CD4-positive, alpha-beta T cell (primary cell): Measurements from ENCODE around the gene PI4K2B. TPM values are rescaled to one million over a fixed set of nuclear protein-coding genes. Genes with fewer than 3 reads are reported as not detected.
"Not testable (repeated sequence)": the region's sequence is repeated elsewhere in the genome, so short reads cannot be mapped to it uniquely, and the experiment has no call there.

Source experiments
- ATAC-seq: fragments of 200-7000 bp; cut with Tn5 transposase; one replicate; pipeline ENCODE4 v1.10.0; 2022; ENCODE audit warnings: mild to moderate bottlenecking; ENCODE audit not compliant: poor library complexity
- CTCF ChIA-PET: fragments of 350-600 bp; sonication (Branson Sonifier 250); formaldehyde crosslinking; loops from one replicate; lab custom pipeline; 2021; ENCODE audit warnings: antibody characterized with exemption, inconsistent platforms; lab: Charles Lee
- POLR2A ChIA-PET: fragments of 350-600 bp; sonication (Branson Sonifier 250); formaldehyde crosslinking; loops from one replicate; lab custom pipeline; 2021; ENCODE audit warnings: antibody characterized with exemption, inconsistent platforms; lab: Charles Lee
- DNase-seq, 14 experiments: peaks; one replicate each; pipeline ENCODE4 v3.0.0-alpha.2; 2013 to 2020; ENCODE audit warnings: mixed read lengths in 2 of 14
- H3K27ac ChIP-seq, 2 donors: one replicate each; pipeline versions ENCODE4 v1.5.1 to v1.7.0; 2013; ENCODE audit warnings: low read length in 2 of 2, low read depth in 1 of 2, mild to moderate bottlenecking in 1 of 2
- H3K27me3 ChIP-seq, 2 experiments: 1 replicate in 1 of 2; 2 replicates in 1 of 2; pipeline versions ENCODE4 v1.6.1 to v1.7.0; 2013; ENCODE audit warnings: low read length in 2 of 2, control low read depth in 1 of 2, mild to moderate bottlenecking in 1 of 2, moderate library complexity in 1 of 2; ENCODE audit not compliant: insufficient read depth in 2 of 2, control insufficient read depth in 1 of 2
- H3K36me3 ChIP-seq: one replicate; pipeline ENCODE4 v1.6.1; 2013; ENCODE audit warnings: low read length, control low read depth; ENCODE audit not compliant: insufficient read depth
- H3K4me1 ChIP-seq: one replicate; pipeline ENCODE4 v1.6.1; 2013; ENCODE audit warnings: low read length, control low read depth; ENCODE audit not compliant: insufficient read depth
- H3K4me3 ChIP-seq: one replicate; pipeline ENCODE4 v1.5.1; 2013; ENCODE audit warnings: mild to moderate bottlenecking, low read length, moderate library complexity
- H3K9me3 ChIP-seq, 2 experiments: 1 replicate in 1 of 2; 2 replicates in 1 of 2; pipeline versions ENCODE4 v1.6.1 to v1.7.0; 2013; ENCODE audit warnings: low read length in 2 of 2, mild to moderate bottlenecking in 2 of 2, control low read depth in 1 of 2, moderate library complexity in 1 of 2; ENCODE audit not compliant: control insufficient read depth in 1 of 2, insufficient read depth in 1 of 2
- H3K27ac Mint-ChIP-seq: one replicate; pipeline ENCODE4 v1.8.0; 2020; ENCODE audit warnings: mixed read lengths
- H3K27me3 Mint-ChIP-seq: one replicate; pipeline ENCODE4 v1.8.0; 2021; ENCODE audit warnings: mixed read lengths
- H3K36me3 Mint-ChIP-seq: one replicate; pipeline ENCODE4 v1.8.0; 2021; ENCODE audit warnings: low read depth, mixed read lengths
- H3K4me1 Mint-ChIP-seq: one replicate; pipeline ENCODE4 v1.8.0; 2021; ENCODE audit warnings: low read depth, mixed read lengths
- H3K4me3 Mint-ChIP-seq: one replicate; pipeline ENCODE4 v1.8.0; 2020; ENCODE audit warnings: mild to moderate bottlenecking, mixed read lengths
- H3K9me3 Mint-ChIP-seq: one replicate; pipeline ENCODE4 v1.8.0; 2020; ENCODE audit warnings: mixed read lengths
- CTCF ChIP-seq: fragments of 200-600 bp; IDR thresholded peaks from one replicate; pipeline ENCODE4 v1.8.0; 2022; ENCODE audit warnings: antibody characterized with exemption, mild to moderate bottlenecking
- intact Hi-C, 2 experiments: fragments of 100-400 bp; cut with DNase I in 1 of 2; cut with micrococcal nuclease in 1 of 2; formaldehyde crosslinking; loops; one replicate each; pipeline versions ENCODE4 v1.15.1 to v1.9.0; 2023 to 2025; cut with DNase I, micrococcal nuclease
- total RNA-seq, 174 experiments: library from RNA in 2 of 174; stranded (reverse) in 2 of 174; gene quantifications; one replicate each; pipeline ENCODE4 v1.2.3 and lab custom pipeline; 2021 to 2026

PI4K2B gene
- total RNA-seq, 2 experiments from 2014 or later, result 7.0 to 7.2 TPM

- Histone ChIP-seq H3K27ac (no peak overlapping the region), H3K4me3 (no peak overlapping the region), H3K9me3 (peaks cover 10 to 11% of the 10 kb centered on the region in 2 experiments), H3K36me3 (no peaks in the 10 kb centered on the region), H3K27me3 (no peaks in the 10 kb centered on the region), H3K4me1 (no peaks in the 10 kb centered on the region)
- Mint-ChIP-seq H3K4me3 (no peak overlapping the region), H3K4me1 (no peaks in the 10 kb centered on the region), H3K36me3 (peaks cover 11% of the 10 kb centered on the region), H3K27ac (no peak overlapping the region), H3K9me3 (peaks cover 16% of the 10 kb centered on the region), H3K27me3 (no peaks in the 10 kb centered on the region)
- POLR2A ChIA-PET, result interaction anchor here (0.9 kb wide), 1 partner anchor 21 kb away, joined by 3 read pairs; no protein-coding TSS in a partner anchor
- ATAC-seq, result no peak
- no peak for TF ChIP-seq CTCF
- CTCF ChIA-PET, result no interaction called here
- no peak for DNase-seq
- intact Hi-C loops, result no loop called here
Observed at GRCh38 chr4:25211721-25212120, 22.1 kb upstream of the PI4K2B start.

- H3K4me3 Mint-ChIP-seq, result no peak overlapping the region
- H3K27me3 Mint-ChIP-seq, result no peaks in the 10 kb centered on the region
- H3K9me3 Mint-ChIP-seq, result peaks cover 16% of the 10 kb centered on the region
- intact Hi-C loops, result no loop called here
- H3K4me1 Mint-ChIP-seq, result no peaks in the 10 kb centered on the region
- no peaks in the 10 kb centered on the region for H3K27me3 ChIP-seq
- H3K4me1 ChIP-seq, result no peaks in the 10 kb centered on the region
- no peaks in the 10 kb centered on the region for H3K36me3 ChIP-seq
- H3K27ac Mint-ChIP-seq, result no peak overlapping the region
- DNase-seq (no peak), ATAC-seq (no peak)
- H3K27ac ChIP-seq, result no peak overlapping the region
- H3K4me3 ChIP-seq, result no peak overlapping the region
- H3K9me3 ChIP-seq, result peaks cover 10 to 11% of the 10 kb centered on the region in 2 experiments
- peaks cover 15% of the 10 kb centered on the region for H3K36me3 Mint-ChIP-seq
- CTCF ChIA-PET, result interaction anchor here (1.3 kb wide), 1 partner anchor 9 kb away, joined by 3 read pairs; no protein-coding TSS in a partner anchor
- POLR2A ChIA-PET, result interaction anchor here (0.9 kb wide), 1 partner anchor 20 kb away, joined by 3 read pairs; no protein-coding TSS in a partner anchor
- TF ChIP-seq CTCF, result no peak
Observed at GRCh38 chr4:25212822-25213221, 21.0 kb upstream of the PI4K2B start.

- Mint-ChIP-seq H3K4me1 (no peaks in the 10 kb centered on the region), H3K36me3 (peaks cover 19% of the 10 kb centered on the region), H3K4me3 (no peak overlapping the region), H3K27me3 (no peaks in the 10 kb centered on the region), H3K9me3 (peaks cover 16% of the 10 kb centered on the region), H3K27ac (no peak overlapping the region)
- H3K27ac ChIP-seq, result no peak overlapping the region
- no peaks in the 10 kb centered on the region for H3K36me3 ChIP-seq
- H3K27me3 ChIP-seq, result no peaks in the 10 kb centered on the region
- POLR2A ChIA-PET, result no interaction called here
- no peak overlapping the region for H3K4me3 ChIP-seq
- intact Hi-C loops, result no loop called here
- DNase-seq (no peak), ATAC-seq (no peak)
- peaks cover 10 to 11% of the 10 kb centered on the region in 2 experiments for H3K9me3 ChIP-seq
- H3K4me1 ChIP-seq, result no peaks in the 10 kb centered on the region
- CTCF ChIA-PET, result interaction anchor here (1.3 kb wide), 1 partner anchor 10 kb away, joined by 3 read pairs; no protein-coding TSS in a partner anchor
- no peak for TF ChIP-seq CTCF
Observed at GRCh38 chr4:25213347-25213979, 20.4 kb upstream of the PI4K2B start.

- H3K4me3 ChIP-seq, H3K27me3 ChIP-seq, POLR2A ChIA-PET, H3K4me1 ChIP-seq, ATAC-seq, DNase-seq, H3K27me3 Mint-ChIP-seq, H3K36me3 ChIP-seq, intact Hi-C loops, H3K27ac Mint-ChIP-seq, H3K27ac ChIP-seq, H3K4me3 Mint-ChIP-seq, H3K4me1 Mint-ChIP-seq, CTCF ChIA-PET: not testable (repeated sequence)
- H3K36me3 Mint-ChIP-seq, result peaks cover 32% of the 10 kb centered on the region
- H3K9me3 ChIP-seq, result peaks cover 10 to 11% of the 10 kb centered on the region in 2 experiments
- peaks cover 19% of the 10 kb centered on the region for H3K9me3 Mint-ChIP-seq
Observed at GRCh38 chr4:25214750-25215149, 19.1 kb upstream of the PI4K2B start.
